CD14-positive monocyte (primary cell): ENCODE results near the gene IWS1. TPM values are rescaled to one million over a fixed set of nuclear protein-coding genes. Genes with fewer than 3 reads are reported as not detected.

Experiments
- DNase-seq, 3 donors: peaks; one replicate each; pipeline ENCODE4 v3.0.0-alpha.2; 2011 to 2022
- H2AFZ ChIP-seq: 2 replicates; pipeline ENCODE4 v1.6.0; 2012; ENCODE audit warnings: mild to moderate bottlenecking, low read depth, low read length, inconsistent platforms; ENCODE audit not compliant: insufficient read depth, poor library complexity, severe bottlenecking
- H3K27ac ChIP-seq, 2 donors: 1 replicate in 1 of 2; 2 replicates in 1 of 2; pipeline ENCODE4 v1.5.1; 2012 to 2013; ENCODE audit warnings: low read length in 2 of 2, control low read depth in 1 of 2, inconsistent platforms in 1 of 2, low read depth in 1 of 2, mild to moderate bottlenecking in 1 of 2
- H3K27me3 ChIP-seq, 2 donors: one replicate each; pipeline versions ENCODE4 v1.6.0 to v1.6.1; 2011 to 2013; ENCODE audit warnings: low read length in 2 of 2; ENCODE audit not compliant: control insufficient read depth in 2 of 2, insufficient read depth in 2 of 2
- H3K36me3 ChIP-seq, 2 donors: replicated peaks in 1 of 2; 1 replicate in 1 of 2; 2 replicates in 1 of 2; pipeline versions ENCODE4 v1.5.1 to v1.6.1; 2012 to 2013; ENCODE audit warnings: low read length in 2 of 2, control low read depth in 1 of 2, inconsistent platforms in 1 of 2, mild to moderate bottlenecking in 1 of 2; ENCODE audit not compliant: insufficient read depth in 2 of 2, control insufficient read depth in 1 of 2
- H3K4me1 ChIP-seq, 2 donors: 1 replicate in 1 of 2; 2 replicates in 1 of 2; pipeline versions ENCODE4 v1.5.1 to v1.6.1; 2012 to 2013; ENCODE audit warnings: low read length in 2 of 2, control low read depth in 1 of 2, inconsistent platforms in 1 of 2, mild to moderate bottlenecking in 1 of 2, moderate library complexity in 1 of 2; ENCODE audit not compliant: insufficient read depth in 2 of 2, control insufficient read depth in 1 of 2
- H3K4me2 ChIP-seq: replicated peaks from 2 replicates; pipeline ENCODE3; 2012; ENCODE audit warnings: low read length, moderate library complexity, mild to moderate bottlenecking; ENCODE audit not compliant: poor library complexity, severe bottlenecking; ENCODE audit errors: extremely low read depth
- H3K4me3 ChIP-seq, 3 experiments: fragments of 200-600 bp in 1 of 3; sonication (generic) in 1 of 3; replicated peaks in 1 of 3; 1 replicate in 2 of 3; 2 replicates in 1 of 3; pipeline ENCODE4 v1.5.1; 2011 to 2013; ENCODE audit warnings: low read length in 3 of 3, mild to moderate bottlenecking in 3 of 3, control low read depth in 2 of 3, low read depth in 2 of 3, inconsistent platforms in 1 of 3, moderate library complexity in 1 of 3
- H3K79me2 ChIP-seq: 2 replicates; pipeline ENCODE4 v1.6.0; 2012; ENCODE audit warnings: mild to moderate bottlenecking, control low read depth, inconsistent platforms, low read length, moderate library complexity; ENCODE audit not compliant: insufficient read depth
- H3K9ac ChIP-seq: 2 replicates; pipeline ENCODE4 v1.6.0; 2017; ENCODE audit warnings: low read length, mild to moderate bottlenecking; ENCODE audit not compliant: insufficient read depth, poor library complexity, severe bottlenecking
- H3K9me3 ChIP-seq, 2 donors: replicated peaks in 1 of 2; 1 replicate in 1 of 2; 2 replicates in 1 of 2; pipeline versions ENCODE4 v1.5.1 to v1.6.1; 2012 to 2013; ENCODE audit warnings: low read length in 2 of 2, control low read depth in 1 of 2; ENCODE audit not compliant: control insufficient read depth in 1 of 2, insufficient read depth in 1 of 2
- H4K20me1 ChIP-seq: 2 replicates; pipeline ENCODE4 v1.6.0; 2012; ENCODE audit warnings: mild to moderate bottlenecking, low read length, control low read depth, moderate library complexity; ENCODE audit not compliant: insufficient read depth
- H3K27ac Mint-ChIP-seq, 7 donors: one replicate each; pipeline ENCODE4 v1.8.0; 2020; ENCODE audit warnings: mild to moderate bottlenecking in 7 of 7, mixed read lengths in 7 of 7, moderate library complexity in 6 of 7, inconsistent platforms in 2 of 7
- H3K27me3 Mint-ChIP-seq, 3 donors: one replicate each; pipeline ENCODE4 v1.8.0; 2021 to 2022; ENCODE audit warnings: low read depth in 3 of 3, mild to moderate bottlenecking in 3 of 3, mixed read lengths in 3 of 3, moderate library complexity in 3 of 3, inconsistent platforms in 1 of 3
- H3K36me3 Mint-ChIP-seq, 2 donors: one replicate each; pipeline ENCODE4 v1.8.0; 2020; ENCODE audit warnings: mixed read lengths in 2 of 2, inconsistent platforms in 1 of 2, mild to moderate bottlenecking in 1 of 2
- H3K4me1 Mint-ChIP-seq: one replicate; pipeline ENCODE4 v1.8.0; 2020; ENCODE audit warnings: mild to moderate bottlenecking, mixed read lengths
- H3K4me3 Mint-ChIP-seq, 2 donors: one replicate each; pipeline ENCODE4 v1.8.0; 2020; ENCODE audit warnings: mild to moderate bottlenecking in 2 of 2, mixed read lengths in 2 of 2, moderate library complexity in 1 of 2
- H3K9me3 Mint-ChIP-seq, 7 donors: one replicate each; pipeline ENCODE4 v1.8.0; 2020 to 2022; ENCODE audit warnings: mixed read lengths in 7 of 7, mild to moderate bottlenecking in 6 of 7, moderate library complexity in 6 of 7, inconsistent platforms in 2 of 7
- CTCF ChIP-seq: fragments of 200-600 bp; IDR thresholded peaks from one replicate; pipeline ENCODE4 v1.8.0; 2022; ENCODE audit warnings: antibody characterized with exemption, mild to moderate bottlenecking
- WGBS: methylation state at CpG from one replicate; pipeline ENCODE4 v1.1.5; 2013; ENCODE audit warnings: missing lambda C conversion rate; ENCODE audit not compliant: insufficient coverage; 5-methylcytosine and 5-hydroxymethylcytosine counted together
- intact Hi-C, 2 donors: fragments of 100-400 bp; cut with micrococcal nuclease; formaldehyde crosslinking; loops; one replicate each; pipeline versions ENCODE4 v1.15.0 to v1.15.1; 2023
- polyA plus RNA-seq, 3 donors: library from polyadenylated mRNA; depleted of rRNA in 1 of 3; unstranded in 2 of 3; stranded (reverse) in 1 of 3; fragments of 300-500 nt in 2 of 3; fragments of >200 nt in 1 of 3; fragmentation: Illumina TruSeq in 2 of 3; gene quantifications; 1 replicate in 2 of 3; 2 replicates in 1 of 3; pipeline ENCODE4 v1.2.3, GENCODE V29; 2012 to 2021

IWS1 gene
- polyA plus RNA-seq, 3 donors: 7.9 to 21.3 (median 15.6) TPM

- H3K27ac Mint-ChIP-seq: no peak overlapping the region
- intact Hi-C loops: no loop called here
- Histone ChIP-seq H3K4me1 (peaks cover 4 to 5% of the 10 kb centered on the region in 2 donors), H3K79me2 (no peaks in the 10 kb centered on the region), H2AFZ (no peak overlapping the region), H4K20me1 (no peaks in the 10 kb centered on the region), H3K27me3 (no peaks in the 10 kb centered on the region), H3K9me3 (no peaks in the 10 kb centered on the region), H3K36me3 (no peaks in the 10 kb centered on the region), H3K4me3 (no peak overlapping the region), H3K9ac (no peak overlapping the region), H3K27ac (no peak overlapping the region), H3K4me2 (no peak overlapping the region)
- no peak overlapping the region for H3K4me3 Mint-ChIP-seq
- H3K36me3 Mint-ChIP-seq: no peaks in the 10 kb centered on the region
- peaks cover 6% of the 10 kb centered on the region for H3K4me1 Mint-ChIP-seq
- peaks cover 0 to 8% (median 6%) of the 10 kb centered on the region in 7 donors for H3K9me3 Mint-ChIP-seq
- H3K27me3 Mint-ChIP-seq: peaks cover 0 to 6% (median 4%) of the 10 kb centered on the region in 3 donors
- TF ChIP-seq CTCF: no peak
- DNase-seq: no peak
- 67% methylated on average over 8 of the region's 8 CpGs for WGBS
Observed at GRCh38 chr2:127532296-127532695, 6.0 kb upstream of the IWS1 start.

- H3K9me3 ChIP-seq: no peaks in the 10 kb centered on the region
- no peaks in the 10 kb centered on the region for H3K27me3 ChIP-seq
- no peak overlapping the region for H3K4me2 ChIP-seq
- no peak overlapping the region for H3K27ac ChIP-seq
- peaks cover 0 to 8% (median 6%) of the 10 kb centered on the region in 7 donors for H3K9me3 Mint-ChIP-seq
- no peaks in the 10 kb centered on the region for H3K36me3 ChIP-seq
- intact Hi-C loops: no loop called here
- no peak for TF ChIP-seq CTCF
- no peaks in the 10 kb centered on the region for H4K20me1 ChIP-seq
- no peak for DNase-seq
- H3K27me3 Mint-ChIP-seq: peaks cover 0 to 6% (median 4%) of the 10 kb centered on the region in 3 donors
- no peak overlapping the region for H3K9ac ChIP-seq
- H2AFZ ChIP-seq: no peak overlapping the region
- H3K4me1 Mint-ChIP-seq: peaks cover 9% of the 10 kb centered on the region
- H3K79me2 ChIP-seq: peaks cover 1% of the 10 kb centered on the region
- peaks cover 8 to 10% of the 10 kb centered on the region in 2 donors for H3K4me1 ChIP-seq
- no peaks in the 10 kb centered on the region for H3K36me3 Mint-ChIP-seq
- no peak overlapping the region for H3K4me3 ChIP-seq
- no peak overlapping the region for H3K27ac Mint-ChIP-seq
- WGBS: 91% methylated on average over 4 of the region's 4 CpGs
- no peak overlapping the region for H3K4me3 Mint-ChIP-seq
Observed at GRCh38 chr2:127531221-127531648, 4.9 kb upstream of the IWS1 start.
